GM19468 (cell line): ENCODE results near the gene POTEI.
"Not testable (repeated sequence)": the region's sequence is repeated elsewhere in the genome, so short reads cannot be mapped to it uniquely, and the experiment has no call there.

Experiments used
- ATAC-seq: cut with Tn5 transposase; IDR thresholded peaks from one replicate; pipeline ENCODE4 v1.9.1; 2021; ENCODE audit warnings: mild to moderate bottlenecking, moderate library complexity, moderate number of reproducible peaks; ENCODE audit not compliant: unreplicated experiment; ENCODE audit errors: extremely low read depth

The POTEI gene

DNA sequence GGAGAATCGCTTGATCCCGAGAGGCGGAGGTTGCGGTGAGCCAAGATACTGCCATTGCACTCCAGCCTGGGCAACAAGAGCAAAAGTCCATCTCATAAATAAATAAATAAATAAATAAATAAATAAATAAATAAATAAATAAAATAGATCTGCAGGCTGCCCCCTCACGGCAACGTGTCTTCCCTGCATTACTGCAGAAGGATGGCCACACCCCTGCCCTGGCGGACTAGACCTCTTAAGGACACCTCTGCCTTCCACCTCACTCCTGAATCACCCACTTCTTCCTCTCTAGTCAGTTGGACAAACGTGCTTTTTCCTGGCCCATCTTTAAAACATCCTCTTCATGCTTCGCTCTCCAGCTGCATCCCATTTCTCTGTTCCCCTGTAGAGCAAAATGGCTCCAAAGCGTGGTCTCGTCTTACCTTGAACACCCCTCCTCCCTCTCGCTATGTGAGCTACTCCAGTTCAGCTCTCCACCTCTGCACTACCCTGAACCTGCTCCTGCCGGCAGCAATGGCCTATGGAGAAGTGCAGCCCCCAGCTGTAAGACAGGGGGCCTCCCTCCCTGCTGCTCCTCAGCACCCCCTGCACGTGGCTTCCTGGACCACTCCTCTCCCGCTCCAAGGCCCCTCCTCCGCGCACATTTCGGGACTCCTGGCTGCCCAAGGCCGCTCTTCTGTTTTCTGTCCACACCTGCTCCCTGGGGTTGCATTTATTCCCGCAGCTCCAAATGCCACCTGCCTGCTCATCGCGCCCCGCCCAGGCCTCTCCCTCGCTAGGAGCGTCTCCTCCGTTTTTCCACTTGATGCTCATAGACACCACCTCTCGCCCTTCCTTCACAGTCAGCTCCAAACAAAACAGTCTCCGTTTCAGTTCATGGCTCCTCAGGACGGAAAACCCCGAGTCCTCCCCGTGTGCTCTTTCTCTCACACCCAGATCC, 1.9 kb upstream of the POTEI start:
- ATAC-seq: not testable (repeated sequence)

DNA sequence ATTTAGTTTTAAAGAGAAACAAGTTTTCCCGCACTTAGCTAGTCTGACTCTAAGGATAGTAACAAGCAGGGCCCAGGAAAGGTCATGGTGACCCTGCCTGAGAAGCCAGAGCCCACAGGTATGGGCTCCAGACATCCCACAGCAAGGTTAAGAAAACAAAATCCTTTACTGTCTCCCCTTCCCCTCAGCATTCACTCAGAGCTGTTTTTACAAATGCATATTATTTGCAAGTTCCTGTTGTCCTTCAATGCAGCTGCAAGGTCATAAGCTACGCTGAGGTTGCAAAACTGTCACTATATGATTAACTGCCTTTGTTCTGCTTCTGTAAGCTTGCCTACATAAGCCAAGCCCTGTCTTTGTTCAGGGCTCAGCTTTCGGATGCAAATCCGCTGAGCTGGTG, 18.1 kb downstream of the POTEI start:
- ATAC-seq: not testable (repeated sequence)

DNA sequence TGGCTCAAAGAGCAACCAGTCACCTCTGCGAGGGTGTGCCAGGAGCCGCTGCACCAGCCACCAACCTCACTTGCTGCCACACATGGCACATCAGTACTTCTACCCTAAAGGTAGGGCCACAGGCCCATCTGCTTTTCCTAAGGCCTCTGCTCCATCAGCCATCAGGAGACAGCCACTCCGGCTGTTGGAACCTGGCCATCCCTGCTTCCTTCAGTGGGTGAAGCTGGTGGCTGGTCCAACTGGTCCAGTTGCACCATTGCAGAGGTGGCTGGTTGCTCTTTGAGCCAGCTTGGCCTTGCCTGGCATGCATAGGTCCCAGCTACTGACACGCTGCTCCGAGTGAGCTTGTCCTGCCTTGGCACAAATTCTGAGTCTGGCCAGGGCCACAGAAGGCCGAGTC, 53.7 kb downstream of the POTEI start:
- ATAC-seq: not testable (repeated sequence)

DNA sequence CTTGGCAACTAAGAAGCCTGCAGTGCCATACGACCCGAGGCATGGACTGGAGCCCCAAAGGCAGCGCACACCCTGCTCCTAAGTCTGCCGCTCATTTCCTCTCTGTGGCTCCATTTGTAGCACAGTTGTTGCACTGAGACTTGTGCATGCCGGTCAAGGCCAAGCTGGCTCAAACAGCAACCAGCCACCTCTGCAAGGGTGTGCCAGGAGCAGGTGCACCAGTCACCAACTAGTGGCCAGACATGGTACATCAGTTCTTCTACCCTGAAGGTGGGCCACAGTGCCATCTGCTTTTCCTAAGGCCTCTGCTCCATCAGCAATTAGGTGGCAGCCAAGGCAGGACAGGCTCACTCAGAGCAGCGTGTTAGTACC, 54.4 kb downstream of the POTEI start:
- ATAC-seq: not testable (repeated sequence)

DNA sequence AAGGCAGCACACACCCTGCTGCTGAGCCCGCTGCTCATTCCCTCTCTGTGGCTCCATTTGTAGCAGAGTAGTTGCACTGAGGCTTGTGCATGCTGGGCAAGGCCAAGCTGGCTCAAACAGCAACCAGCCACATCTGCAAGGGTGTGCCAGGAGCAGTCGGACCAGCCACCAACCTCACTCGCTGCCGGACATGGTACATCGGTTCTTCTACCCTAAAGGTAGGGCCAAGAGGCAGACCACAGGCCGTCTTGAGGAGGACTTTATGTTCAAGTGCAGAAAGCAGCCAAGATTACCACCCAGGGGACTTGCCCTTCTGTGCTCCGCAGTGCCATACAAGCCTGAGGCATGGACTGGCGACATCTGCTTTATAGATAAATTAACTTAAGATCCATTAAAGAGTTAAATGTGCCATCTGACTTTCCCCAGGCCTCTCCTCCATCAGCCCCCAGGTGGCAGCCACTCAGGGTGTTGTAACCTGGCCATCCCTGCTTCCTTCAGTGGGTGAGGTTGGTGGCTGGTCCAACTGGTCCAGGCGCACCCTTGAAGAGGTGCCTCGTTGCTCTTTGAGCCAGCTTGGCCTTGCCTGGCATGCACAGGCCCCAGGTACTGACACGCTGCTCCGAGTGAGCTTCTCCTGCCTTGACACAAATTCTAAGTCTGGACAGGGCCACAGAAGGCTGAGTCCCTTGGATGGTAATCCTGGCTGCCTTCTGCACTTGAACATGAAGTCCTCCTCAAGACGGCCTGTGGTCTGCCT, 55.0 kb downstream of the POTEI start:
- not testable (repeated sequence) for ATAC-seq

DNA sequence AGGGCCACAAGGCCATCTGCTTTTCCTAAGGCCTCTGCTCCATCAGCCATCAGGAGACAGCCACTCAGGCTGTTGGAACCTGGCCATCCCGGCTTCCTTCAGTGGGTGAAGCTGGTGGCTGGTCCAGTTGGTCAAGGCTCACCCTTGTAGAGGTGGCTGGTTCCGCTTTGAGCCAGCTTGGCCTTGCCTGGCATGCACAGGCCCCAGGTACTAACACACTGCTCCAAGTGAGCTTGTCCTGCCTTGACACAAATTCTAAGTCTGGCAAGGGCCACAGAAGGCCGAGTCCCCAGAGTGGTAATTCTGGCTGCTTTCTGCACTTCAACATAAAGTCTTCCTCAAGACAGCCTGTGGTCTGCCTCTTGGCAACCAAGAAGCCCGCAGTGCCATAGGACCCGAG, 56.2 kb downstream of the POTEI start:
- not testable (repeated sequence) for ATAC-seq

DNA sequence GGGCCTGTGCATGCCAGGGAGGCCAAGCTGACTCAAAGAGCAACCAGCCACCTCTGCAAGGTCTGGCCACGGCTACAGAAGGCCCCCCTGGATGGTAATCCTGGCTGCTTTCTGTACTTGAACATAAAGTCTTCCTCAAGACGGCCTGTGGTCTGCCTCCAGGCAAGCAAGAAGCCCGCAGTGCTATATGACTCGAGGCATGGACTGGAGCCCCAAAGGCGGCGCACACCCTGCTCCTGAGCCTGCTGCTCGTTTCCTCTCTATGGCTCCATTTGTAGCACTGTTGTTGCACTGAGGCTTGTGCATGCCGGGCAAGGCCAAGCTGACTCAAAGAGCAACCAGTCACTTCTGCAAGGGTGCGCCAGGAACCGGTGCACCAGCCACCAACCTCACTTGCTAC, 57.3 kb downstream of the POTEI start:
- ATAC-seq: not testable (repeated sequence)

DNA sequence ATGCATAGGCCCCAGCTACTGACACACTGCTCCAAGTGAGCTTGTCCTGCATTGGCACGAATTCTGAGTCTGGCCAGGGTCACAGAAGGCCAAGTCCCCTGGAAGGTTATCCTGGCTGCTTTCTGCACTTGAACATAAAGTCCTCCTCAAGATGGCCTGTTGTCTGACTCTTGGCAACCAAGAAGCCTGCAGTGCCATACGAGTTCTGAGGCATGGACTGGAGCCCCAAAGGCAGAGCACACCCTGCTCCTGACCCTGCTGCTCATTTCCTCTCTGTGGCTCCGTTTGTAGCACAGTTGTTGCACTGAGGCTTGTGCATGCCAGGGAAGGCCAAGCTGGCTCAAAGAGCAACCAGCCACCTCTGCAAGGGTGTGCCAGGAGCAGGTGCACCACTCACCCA, 57.9 kb downstream of the POTEI start:
- not testable (repeated sequence) for ATAC-seq

DNA sequence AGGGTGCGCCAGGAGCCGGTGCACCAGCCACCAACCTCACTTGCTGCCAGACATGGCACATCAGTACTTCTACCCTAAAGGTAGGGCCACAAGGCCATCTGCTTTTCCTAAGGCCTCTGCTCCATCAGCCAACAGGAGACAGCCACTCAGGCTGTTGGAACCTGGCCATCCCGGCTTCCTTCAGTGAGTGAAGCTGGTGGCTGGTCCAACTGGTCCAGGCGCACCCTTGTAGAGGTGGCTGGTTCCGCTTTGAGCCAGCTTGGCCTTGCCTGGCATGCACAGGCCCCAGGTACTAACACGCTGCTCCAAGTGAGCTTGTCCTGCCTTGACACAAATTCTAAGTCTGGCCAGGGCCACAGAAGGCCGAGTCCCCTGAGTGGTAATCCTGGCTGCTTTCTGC, 58.8 kb downstream of the POTEI start:
- ATAC-seq: not testable (repeated sequence)

DNA sequence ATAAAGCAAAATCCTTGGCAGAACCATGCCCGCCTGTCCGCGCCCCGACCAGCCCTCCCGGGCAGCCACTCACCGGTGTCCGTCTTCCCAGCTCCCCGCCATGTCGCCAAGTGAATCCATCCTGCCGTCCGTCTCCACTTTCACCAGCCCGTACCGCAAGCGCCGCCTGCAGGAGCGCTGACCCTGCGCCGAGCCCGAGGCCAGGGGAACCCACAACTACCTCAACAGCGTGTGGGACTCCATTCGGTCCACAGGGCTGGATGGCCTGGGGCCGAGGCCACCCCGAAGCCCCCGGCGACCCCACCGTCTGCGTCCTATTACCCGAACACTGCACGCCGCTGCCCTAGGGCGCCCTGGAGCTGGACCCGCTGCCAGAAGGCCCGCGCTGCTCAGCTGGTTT, 81.5 kb downstream of the POTEI start:
- ATAC-seq: not testable (repeated sequence)

DNA sequence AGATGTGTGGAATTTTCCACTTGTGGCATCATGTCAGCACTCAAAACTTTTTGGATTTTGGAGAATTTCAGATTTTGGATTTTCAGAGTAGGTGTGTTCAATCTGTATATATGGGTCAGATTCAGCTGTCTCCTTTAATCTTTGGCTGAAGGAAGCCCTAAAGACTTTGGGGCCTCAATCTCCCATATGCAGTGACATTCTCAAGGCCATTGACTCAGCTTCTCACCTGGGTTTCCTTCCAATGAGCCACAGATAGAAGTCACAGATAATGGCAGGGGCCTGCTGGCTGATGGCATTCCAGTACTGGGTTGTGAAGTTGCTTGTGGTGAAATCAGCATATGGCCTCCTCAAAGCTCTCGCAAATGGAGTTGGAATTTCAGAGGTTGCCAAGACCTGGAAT, 90.3 kb downstream of the POTEI start:
- ATAC-seq: not testable (repeated sequence)

DNA sequence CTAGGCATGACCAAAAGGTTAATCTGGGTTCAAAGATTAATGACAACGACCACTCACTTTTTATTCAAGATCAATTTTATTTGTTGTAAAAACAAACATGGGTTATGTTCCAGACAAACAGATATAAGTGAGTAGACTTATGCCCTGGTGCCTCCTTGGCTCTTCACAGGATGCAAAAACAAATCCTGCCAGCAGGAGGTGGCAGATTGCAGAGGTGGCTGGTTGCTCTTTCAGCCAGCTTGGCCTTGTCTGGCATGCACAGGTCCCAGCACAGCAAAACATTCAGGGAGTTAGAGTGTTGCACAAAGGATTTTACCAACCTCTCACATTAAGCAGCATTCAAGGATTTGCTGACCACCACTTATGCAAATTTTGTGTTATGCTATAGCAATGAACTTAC, 92.4 kb downstream of the POTEI start:
- ATAC-seq: not testable (repeated sequence)
